ENCODE measurements around the gene LMO3.

DNA sequence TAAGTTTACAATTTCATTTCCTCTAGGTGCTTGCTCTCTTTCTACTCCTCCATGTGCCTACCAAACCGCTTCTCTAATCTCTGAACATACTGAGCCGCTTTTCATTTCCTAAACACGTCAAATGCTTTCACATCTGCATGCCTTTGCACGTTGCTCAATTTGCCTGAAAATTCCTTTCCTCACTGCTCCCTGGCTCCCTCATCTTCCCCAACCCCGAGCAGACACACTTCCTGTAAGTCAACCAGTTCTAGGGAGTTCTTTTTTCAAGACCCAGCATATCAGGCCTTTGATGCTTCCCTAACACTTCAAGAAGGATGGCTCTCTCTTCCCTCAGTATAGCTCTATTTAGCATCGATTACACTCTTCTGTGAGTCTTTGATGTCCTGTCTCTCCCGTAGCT, 50.3 kb downstream of the LMO3 start:
- TF ChIP-seq, protein P1, sequence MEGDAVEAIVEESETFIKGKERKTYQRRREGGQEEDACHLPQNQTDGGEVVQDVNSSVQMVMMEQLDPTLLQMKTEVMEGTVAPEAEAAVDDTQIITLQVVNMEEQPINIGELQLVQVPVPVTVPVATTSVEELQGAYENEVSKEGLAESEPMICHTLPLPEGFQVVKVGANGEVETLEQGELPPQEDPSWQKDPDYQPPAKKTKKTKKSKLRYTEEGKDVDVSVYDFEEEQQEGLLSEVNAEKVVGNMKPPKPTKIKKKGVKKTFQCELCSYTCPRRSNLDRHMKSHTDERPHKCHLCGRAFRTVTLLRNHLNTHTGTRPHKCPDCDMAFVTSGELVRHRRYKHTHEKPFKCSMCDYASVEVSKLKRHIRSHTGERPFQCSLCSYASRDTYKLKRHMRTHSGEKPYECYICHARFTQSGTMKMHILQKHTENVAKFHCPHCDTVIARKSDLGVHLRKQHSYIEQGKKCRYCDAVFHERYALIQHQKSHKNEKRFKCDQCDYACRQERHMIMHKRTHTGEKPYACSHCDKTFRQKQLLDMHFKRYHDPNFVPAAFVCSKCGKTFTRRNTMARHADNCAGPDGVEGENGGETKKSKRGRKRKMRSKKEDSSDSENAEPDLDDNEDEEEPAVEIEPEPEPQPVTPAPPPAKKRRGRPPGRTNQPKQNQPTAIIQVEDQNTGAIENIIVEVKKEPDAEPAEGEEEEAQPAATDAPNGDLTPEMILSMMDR (IDR thresholded peaks at IDR 0.05) = no peak
- TF ChIP-seq EP300 (IDR thresholded peaks at IDR 0.05) (no peak), POLR2A (IDR thresholded peaks at IDR 0.05) (no peak)
